Measurements from ENCODE around the gene TCTN3.

GRCh38 chr10:95683966-95684365, 9.8 kb downstream of the TCTN3 start:
- TF ChIP-seq ZBTB21 (tag by site-specific recombination; IDR thresholded peaks at IDR 0.05): no peak
- TF ChIP-seq ZNF324 (tag by site-specific recombination; IDR thresholded peaks at IDR 0.05): no peak
- TF ChIP-seq ZNF23 (tag by site-specific recombination; IDR thresholded peaks at IDR 0.05; ENCODE audit: borderline replicate concordance): no peak
- TF ChIP-seq ZSCAN5A (tag by site-specific recombination; IDR thresholded peaks at IDR 0.05): no peak
- no peak for TF ChIP-seq PRDM10 (tag by site-specific recombination; IDR thresholded peaks at IDR 0.05)
- TF ChIP-seq, protein P1, sequence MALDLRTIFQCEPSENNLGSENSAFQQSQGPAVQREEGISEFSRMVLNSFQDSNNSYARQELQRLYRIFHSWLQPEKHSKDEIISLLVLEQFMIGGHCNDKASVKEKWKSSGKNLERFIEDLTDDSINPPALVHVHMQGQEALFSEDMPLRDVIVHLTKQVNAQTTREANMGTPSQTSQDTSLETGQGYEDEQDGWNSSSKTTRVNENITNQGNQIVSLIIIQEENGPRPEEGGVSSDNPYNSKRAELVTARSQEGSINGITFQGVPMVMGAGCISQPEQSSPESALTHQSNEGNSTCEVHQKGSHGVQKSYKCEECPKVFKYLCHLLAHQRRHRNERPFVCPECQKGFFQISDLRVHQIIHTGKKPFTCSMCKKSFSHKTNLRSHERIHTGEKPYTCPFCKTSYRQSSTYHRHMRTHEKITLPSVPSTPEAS (tag by site-specific recombination; IDR thresholded peaks at IDR 0.05): no peak

Data from HEK293 (cell line).